Measurements from ENCODE around the gene SPATA6.
"Not testable (repeated sequence)": the region's sequence is repeated elsewhere in the genome, so short reads cannot be mapped to it uniquely, and the experiment has no call there.

The SPATA6 gene

GRCh38 chr1:48471691-48472576 lies at the start of gene SPATA6:
Gene SPATA6, minus strand, starts transcription at chr1:48472204. Its CDS starts 196 bp downstream, at chr1:48472008.
- peak; percentile 95 to 98 for DNase-seq

- DNase-seq = not testable (repeated sequence)
Measured at GRCh38 chr1:48519896-48520295, 47.9 kb upstream of the SPATA6 start.

- DNase-seq = no peak
Measured at GRCh38 chr1:48506870-48507269, 34.9 kb upstream of the SPATA6 start.

GRCh38 chr1:48500541-48501450 lies 28.8 kb upstream of the SPATA6 start:
- DNase-seq = no peak

GRCh38 chr1:48499211-48499735 lies 27.3 kb upstream of the SPATA6 start:
- DNase-seq = no peak

GRCh38 chr1:48498096-48498791 lies 26.2 kb upstream of the SPATA6 start:
- DNase-seq = peak; percentile 75 to 83

GRCh38 chr1:48495911-48496310 lies 23.9 kb upstream of the SPATA6 start:
- DNase-seq = no peak

- no peak for DNase-seq
Measured at GRCh38 chr1:48495166-48495565, 23.2 kb upstream of the SPATA6 start.

- no peak for DNase-seq
Measured at GRCh38 chr1:48493970-48494769, 22.2 kb upstream of the SPATA6 start.

GRCh38 chr1:48493041-48493440 lies 21.0 kb upstream of the SPATA6 start:
- no peak for DNase-seq

- no peak for DNase-seq
Measured at GRCh38 chr1:48492392-48492791, 20.4 kb upstream of the SPATA6 start.

- DNase-seq = no peak
Measured at GRCh38 chr1:48488721-48489120, 16.7 kb upstream of the SPATA6 start.

GRCh38 chr1:48480504-48480903 lies 8.5 kb upstream of the SPATA6 start:
- DNase-seq = no peak

GRCh38 chr1:48480023-48480422 lies 8.0 kb upstream of the SPATA6 start:
- DNase-seq = not testable (repeated sequence)

GRCh38 chr1:48472638-48473037 lies 634 bp upstream of the SPATA6 start:
- DNase-seq = no peak

GRCh38 chr1:48470950-48471690 lies 884 bp downstream of the SPATA6 start:
- DNase-seq = no peak

GRCh38 chr1:48470481-48470855 lies 1.5 kb downstream of the SPATA6 start:
- no peak for DNase-seq

GRCh38 chr1:48469616-48470480 lies 2.2 kb downstream of the SPATA6 start:
- DNase-seq = no peak

GRCh38 chr1:48466594-48466993 lies 5.4 kb downstream of the SPATA6 start:
- no peak for DNase-seq

- DNase-seq = no peak
Measured at GRCh38 chr1:48462716-48463302, 9.2 kb downstream of the SPATA6 start.
